GM12801 (cell line): ENCODE data around the gene SARS1.

Experiments used
- TF ChIP-seq, protein P1 (sequence below): IDR thresholded peaks from one replicate; pipeline ENCODE4 v1.5.1; 2011; ENCODE audit warnings: control low read depth; ENCODE audit not compliant: insufficient read length; ENCODE audit errors: extremely low read depth

The SARS1 gene

DNA sequence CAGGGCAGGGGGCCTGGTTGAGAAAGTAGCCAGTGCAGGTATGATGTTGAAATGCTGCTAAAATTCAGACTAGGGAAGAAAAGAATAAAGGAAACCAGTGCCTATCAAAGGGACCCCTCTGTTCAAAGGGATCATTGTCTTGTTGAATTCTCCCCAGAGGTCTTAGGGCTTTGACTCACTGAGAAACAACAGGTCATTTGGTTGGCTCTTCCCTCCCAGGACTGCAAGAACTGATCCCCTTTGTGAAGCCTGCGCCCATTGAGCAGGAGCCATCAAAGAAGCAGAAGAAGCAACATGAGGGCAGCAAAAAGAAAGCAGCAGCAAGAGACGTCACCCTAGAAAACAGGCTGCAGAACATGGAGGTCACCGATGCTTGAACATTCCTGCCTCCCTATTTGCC, 23.8 kb downstream of the SARS1 start:
- TF ChIP-seq, protein P1, sequence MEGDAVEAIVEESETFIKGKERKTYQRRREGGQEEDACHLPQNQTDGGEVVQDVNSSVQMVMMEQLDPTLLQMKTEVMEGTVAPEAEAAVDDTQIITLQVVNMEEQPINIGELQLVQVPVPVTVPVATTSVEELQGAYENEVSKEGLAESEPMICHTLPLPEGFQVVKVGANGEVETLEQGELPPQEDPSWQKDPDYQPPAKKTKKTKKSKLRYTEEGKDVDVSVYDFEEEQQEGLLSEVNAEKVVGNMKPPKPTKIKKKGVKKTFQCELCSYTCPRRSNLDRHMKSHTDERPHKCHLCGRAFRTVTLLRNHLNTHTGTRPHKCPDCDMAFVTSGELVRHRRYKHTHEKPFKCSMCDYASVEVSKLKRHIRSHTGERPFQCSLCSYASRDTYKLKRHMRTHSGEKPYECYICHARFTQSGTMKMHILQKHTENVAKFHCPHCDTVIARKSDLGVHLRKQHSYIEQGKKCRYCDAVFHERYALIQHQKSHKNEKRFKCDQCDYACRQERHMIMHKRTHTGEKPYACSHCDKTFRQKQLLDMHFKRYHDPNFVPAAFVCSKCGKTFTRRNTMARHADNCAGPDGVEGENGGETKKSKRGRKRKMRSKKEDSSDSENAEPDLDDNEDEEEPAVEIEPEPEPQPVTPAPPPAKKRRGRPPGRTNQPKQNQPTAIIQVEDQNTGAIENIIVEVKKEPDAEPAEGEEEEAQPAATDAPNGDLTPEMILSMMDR = no peak

DNA sequence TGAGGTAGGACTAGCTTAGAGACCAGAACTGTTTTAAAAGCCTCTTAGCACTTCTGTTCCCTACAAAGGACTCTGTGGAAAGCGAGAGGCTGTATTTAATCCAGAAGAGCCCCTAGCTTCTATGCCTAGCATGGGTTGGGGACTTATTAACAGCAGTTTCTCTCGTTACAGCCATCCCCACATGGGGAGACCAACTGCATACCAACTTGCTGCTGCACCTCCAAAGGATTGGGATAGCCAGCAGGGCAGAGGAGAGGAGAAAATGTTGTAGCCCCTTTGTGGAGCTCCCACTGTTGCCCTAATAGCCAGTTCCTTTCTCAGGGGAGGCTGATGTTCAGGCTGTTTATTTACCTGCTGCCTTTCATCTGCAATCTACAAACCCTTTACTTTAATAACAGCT, 24.7 kb downstream of the SARS1 start:
- TF ChIP-seq, protein P1 = no peak

DNA sequence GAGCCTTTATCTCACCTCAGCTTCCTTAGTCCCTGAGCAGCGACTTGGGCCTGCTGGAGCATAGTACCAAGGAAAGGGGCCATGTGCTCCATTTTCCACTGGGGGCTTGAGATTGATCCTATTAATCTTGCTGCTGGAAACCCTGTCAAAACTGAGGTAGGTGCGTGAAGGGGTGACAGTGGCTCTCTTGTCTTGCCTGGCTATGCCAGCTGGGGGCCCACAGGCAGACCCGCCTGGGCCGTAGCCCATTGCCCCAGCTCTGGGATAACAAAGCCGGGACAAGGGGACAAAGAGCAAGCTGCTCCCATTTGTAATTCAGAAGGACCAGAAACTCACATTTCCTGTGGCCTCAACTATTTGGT, 25.3 kb downstream of the SARS1 start:
- TF ChIP-seq, protein P1 = no peak

DNA sequence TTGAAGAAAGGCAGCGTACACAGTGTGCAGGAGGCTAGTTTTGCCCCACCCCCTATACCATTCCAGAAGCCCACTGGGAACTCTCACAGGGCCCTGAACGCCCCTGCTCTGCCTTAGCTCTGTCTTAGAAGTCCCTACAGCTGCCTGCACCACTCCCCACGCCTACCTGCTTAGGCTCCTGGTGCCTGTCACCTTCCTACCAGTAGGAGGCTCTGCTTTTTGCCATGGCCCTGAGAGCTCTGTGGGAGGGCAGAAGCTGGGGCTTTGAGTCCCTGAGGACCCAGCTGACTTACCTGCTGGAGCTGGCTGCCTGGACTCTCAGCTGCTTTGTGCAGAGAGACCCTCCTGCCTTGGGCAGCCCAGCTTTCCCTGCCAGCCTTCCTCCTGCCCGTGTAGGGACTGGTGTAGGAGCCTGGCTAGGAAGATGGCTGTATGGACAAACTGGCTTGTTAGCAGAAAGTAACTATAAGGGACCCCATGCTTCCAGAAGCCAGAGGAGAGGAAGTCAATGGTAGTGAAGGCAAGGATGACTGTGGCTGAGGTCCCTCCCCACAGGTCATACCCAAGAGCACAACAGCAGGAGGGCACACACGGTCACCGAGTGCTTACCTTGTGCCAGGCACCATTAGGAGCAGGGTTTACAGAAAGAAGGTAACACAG, 25.8 kb downstream of the SARS1 start:
- TF ChIP-seq, protein P1 = no peak

DNA sequence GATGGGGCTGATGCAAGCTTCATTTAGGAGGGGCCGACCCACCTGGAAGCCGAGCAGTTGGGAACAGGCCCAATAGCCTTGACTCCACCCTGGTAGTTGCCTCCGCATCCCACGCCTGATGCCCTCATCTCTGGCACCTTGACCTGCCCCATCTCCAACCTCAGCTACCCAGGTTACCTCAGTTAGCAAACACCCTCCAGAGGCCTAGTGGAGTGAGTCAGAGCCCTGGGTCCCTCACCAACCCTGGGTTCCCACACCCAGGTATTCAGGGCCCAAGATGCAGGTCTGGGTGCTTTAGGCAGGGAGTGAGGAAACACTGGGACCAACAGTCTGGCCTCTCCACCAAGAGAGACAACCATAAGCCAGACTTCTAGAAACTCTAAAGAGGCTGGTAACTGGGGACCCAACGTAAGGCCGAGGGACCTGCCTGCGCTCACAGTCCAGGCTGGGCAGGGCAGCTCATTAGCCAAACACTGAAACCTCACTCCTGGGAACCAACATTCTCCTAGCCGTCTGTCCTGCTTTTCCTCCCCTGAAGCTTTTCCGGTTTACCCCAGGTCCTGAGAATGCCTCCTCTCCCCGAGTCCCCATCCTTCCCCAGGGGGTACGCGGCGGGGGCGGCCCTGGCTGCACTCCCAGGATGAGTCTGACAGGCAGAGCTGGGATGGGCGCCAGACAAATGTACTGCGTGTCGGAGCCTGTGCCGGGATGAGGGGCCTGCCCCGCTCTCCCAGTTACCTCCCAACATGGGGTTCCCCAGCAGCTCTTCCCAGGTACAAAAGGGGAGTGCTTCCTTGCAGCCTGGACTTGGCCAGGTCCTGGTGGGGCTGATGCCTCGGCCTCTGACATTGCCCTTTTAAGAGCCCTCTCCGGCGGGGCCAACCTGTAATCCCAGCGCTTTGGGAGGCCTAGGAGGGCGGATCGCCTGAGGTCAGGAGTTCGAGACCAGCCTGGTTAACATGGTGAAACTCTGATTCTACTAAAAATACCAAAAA, 26.7 kb downstream of the SARS1 start:
- TF ChIP-seq, protein P1 = no peak

DNA sequence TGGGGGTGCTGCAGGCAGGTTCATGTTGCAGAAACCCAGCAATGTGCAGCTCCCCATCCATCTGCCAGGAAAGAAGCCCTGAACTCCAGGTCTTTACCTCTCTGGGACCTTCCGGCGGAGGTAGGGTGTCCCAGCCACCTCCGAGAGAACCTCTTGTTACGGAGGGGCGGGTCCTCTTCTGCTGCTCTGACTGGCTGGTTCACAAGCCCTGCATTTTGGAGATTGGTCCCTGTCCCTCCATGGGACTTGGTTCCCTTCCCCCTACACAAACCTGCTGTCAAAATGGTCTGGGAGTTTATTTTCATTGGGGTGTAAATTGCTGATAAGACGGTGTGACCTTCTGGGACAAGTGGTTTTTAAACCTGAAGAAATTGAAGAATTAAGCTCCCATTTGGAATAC, 27.6 kb downstream of the SARS1 start:
- TF ChIP-seq, protein P1 = no peak

DNA sequence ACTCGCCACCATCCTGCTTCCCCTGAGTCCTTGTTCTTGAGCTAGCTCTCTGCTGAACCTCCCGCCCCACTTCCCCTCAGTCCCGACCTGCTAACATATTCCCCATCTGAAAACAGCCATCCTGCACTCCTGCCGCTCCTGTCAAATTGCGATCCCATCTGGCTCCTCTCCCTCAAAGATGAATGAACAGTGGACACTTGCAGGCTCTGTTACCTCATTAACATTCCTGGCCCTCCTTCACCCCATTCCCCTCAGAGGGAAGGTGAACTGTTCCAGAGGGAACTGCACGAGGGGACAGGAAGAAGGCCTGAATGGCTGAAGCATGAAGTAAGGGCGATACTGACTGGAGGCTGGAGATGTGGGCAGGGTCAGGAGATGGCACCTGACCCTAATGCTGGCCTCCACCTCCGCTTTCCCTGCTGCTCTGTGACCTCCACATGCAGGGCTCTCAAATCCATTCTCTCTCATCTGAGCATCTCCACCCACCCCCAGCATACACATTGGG, 28.2 kb downstream of the SARS1 start:
- TF ChIP-seq, protein P1 = no peak
